Measurements from ENCODE around the gene CCDC148.
"Not testable (repeated sequence)": the region's sequence is repeated elsewhere in the genome, so short reads cannot be mapped to it uniquely, and the experiment has no call there.

CCDC148 gene

DNA sequence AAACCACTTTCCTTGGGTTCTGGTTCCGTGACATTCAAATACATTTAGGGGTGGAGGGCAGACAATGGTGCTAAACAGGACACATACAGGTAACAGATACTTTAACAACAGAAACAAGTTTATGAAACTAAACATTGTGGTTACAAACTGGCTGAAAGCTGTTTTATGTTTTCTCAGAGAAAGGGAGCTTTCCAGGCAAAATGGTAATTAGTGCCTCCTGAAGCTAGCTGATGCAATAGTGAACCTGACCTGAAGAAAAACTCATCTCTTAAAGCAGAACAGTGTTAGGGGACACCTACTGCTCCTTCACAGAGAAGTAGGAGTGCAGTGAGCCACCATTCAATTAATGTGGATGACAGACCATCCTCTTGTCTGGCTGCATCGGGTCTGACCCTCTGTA lies 138.9 kb downstream of the CCDC148 start:
- H3K9ac ChIP-seq (ENCODE audit: insufficient read length): peak overlapping the region; percentile 46
- H3K4me3 ChIP-seq: no peak overlapping the region
- no peak for TF ChIP-seq POLR2AphosphoS5 (IDR thresholded peaks at IDR 0.05; ENCODE audit: borderline replicate concordance, low read depth, low read length)
- TF ChIP-seq EZH2 (IDR thresholded peaks at IDR 0.05): no peak
- no peak for TF ChIP-seq FOXP2 (optimal IDR thresholded peaks at IDR 0.05; ENCODE audit: control extremely low read depth, extremely low read length, insufficient read depth)
- no peak for DNase-seq (ENCODE audit: low read depth, low spot score)
- H3K27ac ChIP-seq: no peak overlapping the region
- no peaks in the 10 kb centered on the region for H3K9me3 ChIP-seq (ENCODE audit: low read depth, low read length)
- no peaks in the 10 kb centered on the region for H3K36me3 ChIP-seq (ENCODE audit: insufficient read depth, low read length)

- TF ChIP-seq EZH2 (IDR thresholded peaks at IDR 0.05) (no peak), FOXP2 (optimal IDR thresholded peaks at IDR 0.05; ENCODE audit: control extremely low read depth, extremely low read length, insufficient read depth) (no peak), POLR2AphosphoS5 (IDR thresholded peaks at IDR 0.05; ENCODE audit: borderline replicate concordance, low read depth, low read length) (no peak)
- Histone ChIP-seq H3K27ac (no peak overlapping the region), H3K36me3 (ENCODE audit: insufficient read depth, low read length) (no peaks in the 10 kb centered on the region), H3K9me3 (ENCODE audit: low read depth, low read length) (no peaks in the 10 kb centered on the region), H3K4me3 (0 out of 2 replicates have a peak overlapping the region, but pooled peaks have one; percentile 7), H3K9ac (ENCODE audit: insufficient read length) (no peak overlapping the region)
- no peak for DNase-seq (ENCODE audit: low read depth, low spot score)
Observed at GRCh38 chr2:158315803-158316414, 140.6 kb downstream of the CCDC148 start.

DNA sequence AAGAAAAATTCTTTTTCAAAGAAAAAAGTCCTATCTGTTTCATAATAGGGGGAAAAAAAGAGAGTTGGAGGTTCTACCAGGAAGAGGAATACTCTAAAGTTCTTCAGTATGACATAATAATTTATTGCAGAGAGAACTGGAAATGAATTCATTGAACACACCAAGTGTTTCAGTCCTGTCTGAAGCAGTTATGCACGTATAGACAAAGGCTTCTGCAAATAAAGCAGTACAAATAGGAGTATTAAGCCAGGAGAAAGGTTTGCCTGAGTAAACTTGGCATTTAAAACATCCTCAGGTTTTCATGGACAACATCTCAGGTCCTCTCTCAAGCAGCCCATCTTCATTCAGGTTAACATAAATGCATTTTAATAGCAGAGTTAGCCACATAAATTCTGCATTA lies 141.6 kb downstream of the CCDC148 start:
- no peak overlapping the region for H3K27ac ChIP-seq
- H3K9ac ChIP-seq (ENCODE audit: insufficient read length): no peak overlapping the region
- no peaks in the 10 kb centered on the region for H3K36me3 ChIP-seq (ENCODE audit: insufficient read depth, low read length)
- TF ChIP-seq EZH2 (IDR thresholded peaks at IDR 0.05) (no peak), FOXP2 (optimal IDR thresholded peaks at IDR 0.05; ENCODE audit: control extremely low read depth, extremely low read length, insufficient read depth) (no peak), POLR2AphosphoS5 (IDR thresholded peaks at IDR 0.05; ENCODE audit: borderline replicate concordance, low read depth, low read length) (no peak)
- no peaks in the 10 kb centered on the region for H3K9me3 ChIP-seq (ENCODE audit: low read depth, low read length)
- no peak overlapping the region for H3K4me3 ChIP-seq
- no peak for DNase-seq (ENCODE audit: low read depth, low spot score)

DNA sequence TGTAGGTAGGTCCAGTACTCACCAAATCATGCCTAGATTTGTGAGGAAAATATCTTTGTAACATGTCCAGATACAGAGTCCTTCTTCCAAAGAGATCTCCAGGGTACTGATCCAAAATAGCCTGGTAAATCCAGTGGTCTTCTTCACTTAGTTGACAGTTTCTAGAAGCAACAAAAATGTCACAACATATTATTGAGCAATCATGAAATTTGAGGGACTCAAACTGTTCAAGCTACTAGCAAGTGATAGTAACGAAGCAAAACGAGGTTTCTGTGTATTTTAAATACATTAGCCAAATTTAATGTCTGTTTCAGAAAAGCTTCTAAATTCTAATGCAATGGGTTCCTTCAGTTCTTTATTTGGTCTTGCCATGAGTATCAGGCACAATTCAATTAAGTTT lies 142.8 kb downstream of the CCDC148 start:
- no peak for TF ChIP-seq POLR2AphosphoS5 (IDR thresholded peaks at IDR 0.05; ENCODE audit: borderline replicate concordance, low read depth, low read length)
- no peak for TF ChIP-seq EZH2 (IDR thresholded peaks at IDR 0.05)
- TF ChIP-seq FOXP2 (optimal IDR thresholded peaks at IDR 0.05; ENCODE audit: control extremely low read depth, extremely low read length, insufficient read depth): no peak
- Histone ChIP-seq H3K9me3 (ENCODE audit: low read depth, low read length) (no peaks in the 10 kb centered on the region), H3K9ac (ENCODE audit: insufficient read length) (no peak overlapping the region), H3K27ac (no peak overlapping the region), H3K36me3 (ENCODE audit: insufficient read depth, low read length) (no peaks in the 10 kb centered on the region), H3K4me3 (no peak overlapping the region)
- DNase-seq (ENCODE audit: low read depth, low spot score): no peak

GRCh38 chr2:158312981-158313380 lies 143.6 kb downstream of the CCDC148 start:
- no peak overlapping the region for H3K4me3 ChIP-seq
- H3K36me3 ChIP-seq (ENCODE audit: insufficient read depth, low read length): no peaks in the 10 kb centered on the region
- H3K9me3 ChIP-seq (ENCODE audit: low read depth, low read length): no peaks in the 10 kb centered on the region
- H3K27ac ChIP-seq: no peak overlapping the region
- DNase-seq (ENCODE audit: low read depth, low spot score): no peak
- TF ChIP-seq POLR2AphosphoS5 (IDR thresholded peaks at IDR 0.05; ENCODE audit: borderline replicate concordance, low read depth, low read length) (no peak), FOXP2 (optimal IDR thresholded peaks at IDR 0.05; ENCODE audit: control extremely low read depth, extremely low read length, insufficient read depth) (no peak), EZH2 (IDR thresholded peaks at IDR 0.05) (no peak)
- H3K9ac ChIP-seq (ENCODE audit: insufficient read length): no peak overlapping the region

GRCh38 chr2:158310407-158310806 lies 146.1 kb downstream of the CCDC148 start:
- DNase-seq (ENCODE audit: low read depth, low spot score); H3K36me3 ChIP-seq (ENCODE audit: insufficient read depth, low read length); H3K9me3 ChIP-seq (ENCODE audit: low read depth, low read length); H3K27ac ChIP-seq; H3K9ac ChIP-seq (ENCODE audit: insufficient read length); H3K4me3 ChIP-seq: not testable (repeated sequence)

DNA sequence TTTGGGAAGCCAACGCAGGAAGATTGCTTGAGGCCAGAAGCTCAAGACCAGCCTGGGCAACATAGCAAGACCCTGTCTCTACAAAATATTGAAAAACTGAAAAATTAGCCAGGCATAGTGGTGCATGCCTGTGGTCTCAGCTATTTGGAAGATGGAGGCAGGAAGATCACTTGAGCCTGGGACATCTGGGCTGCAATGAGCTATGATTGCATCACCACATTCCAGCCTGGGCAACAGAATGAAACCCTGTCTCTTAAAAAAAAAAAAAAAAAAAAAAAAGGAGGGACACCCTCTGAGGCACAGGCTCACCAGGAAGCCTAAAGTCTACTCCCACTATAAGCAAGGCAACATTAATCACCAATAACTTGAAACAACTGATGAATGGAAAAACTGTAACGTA lies 151.1 kb downstream of the CCDC148 start:
- Histone ChIP-seq H3K9me3 (ENCODE audit: low read depth, low read length) (no peaks in the 10 kb centered on the region), H3K9ac (ENCODE audit: insufficient read length) (no peak overlapping the region), H3K4me3 (no peak overlapping the region), H3K36me3 (ENCODE audit: insufficient read depth, low read length) (no peaks in the 10 kb centered on the region), H3K27ac (no peak overlapping the region)
- TF ChIP-seq POLR2AphosphoS5 (IDR thresholded peaks at IDR 0.05; ENCODE audit: borderline replicate concordance, low read depth, low read length): no peak
- TF ChIP-seq EZH2 (IDR thresholded peaks at IDR 0.05): no peak
- no peak for DNase-seq (ENCODE audit: low read depth, low spot score)

GRCh38 chr2:158300394-158300793 lies 156.2 kb downstream of the CCDC148 start:
- 0 out of 2 replicates have a peak, but pooled peaks cover 3% of the 10 kb centered on the region for H3K9me3 ChIP-seq (ENCODE audit: low read depth, low read length)
- DNase-seq (ENCODE audit: low read depth, low spot score): no peak
- H3K9ac ChIP-seq (ENCODE audit: insufficient read length): no peak overlapping the region
- H3K36me3 ChIP-seq (ENCODE audit: insufficient read depth, low read length): no peaks in the 10 kb centered on the region
- no peak overlapping the region for H3K27ac ChIP-seq
- no peak for TF ChIP-seq EZH2 (IDR thresholded peaks at IDR 0.05)
- no peak for TF ChIP-seq FOXP2 (optimal IDR thresholded peaks at IDR 0.05; ENCODE audit: control extremely low read depth, extremely low read length, insufficient read depth)
- TF ChIP-seq POLR2AphosphoS5 (IDR thresholded peaks at IDR 0.05; ENCODE audit: borderline replicate concordance, low read depth, low read length): no peak
- H3K4me3 ChIP-seq: no peak overlapping the region

- TF ChIP-seq FOXP2 (optimal IDR thresholded peaks at IDR 0.05; ENCODE audit: control extremely low read depth, extremely low read length, insufficient read depth) (no peak), EZH2 (IDR thresholded peaks at IDR 0.05) (no peak), POLR2AphosphoS5 (IDR thresholded peaks at IDR 0.05; ENCODE audit: borderline replicate concordance, low read depth, low read length) (no peak)
- no peak for DNase-seq (ENCODE audit: low read depth, low spot score)
- Histone ChIP-seq H3K9me3 (ENCODE audit: low read depth, low read length) (0 out of 2 replicates have a peak, but pooled peaks cover 3% of the 10 kb centered on the region), H3K9ac (ENCODE audit: insufficient read length) (no peak overlapping the region), H3K4me3 (no peak overlapping the region), H3K27ac (no peak overlapping the region), H3K36me3 (ENCODE audit: insufficient read depth, low read length) (no peaks in the 10 kb centered on the region)
Observed at GRCh38 chr2:158297606-158298005, 158.9 kb downstream of the CCDC148 start.
